Type B pancreatic cell (in vitro differentiated cells): ENCODE results near the gene KLHL10. TPM values are rescaled to one million over a fixed set of nuclear protein-coding genes. Genes with fewer than 3 reads are reported as not detected.

Experiments used
- DNase-seq: peaks from one replicate; pipeline ENCODE4 v3.0.0; 2021; ENCODE audit warnings: mixed read lengths; ENCODE audit not compliant: unreplicated experiment; ENCODE audit errors: extremely low spot score
- H3K27ac Mint-ChIP-seq: 2 replicates; pipeline ENCODE4 v1.8.0; 2021; ENCODE audit warnings: mild to moderate bottlenecking, mixed read lengths
- H3K27me3 Mint-ChIP-seq: 2 replicates; pipeline ENCODE4 v1.8.0; 2021; ENCODE audit warnings: mixed read lengths
- H3K36me3 Mint-ChIP-seq: 2 replicates; pipeline ENCODE4 v1.8.0; 2021; ENCODE audit warnings: mixed read lengths
- H3K4me1 Mint-ChIP-seq: one replicate; pipeline ENCODE4 v1.8.0; 2021; ENCODE audit warnings: mixed read lengths; ENCODE audit not compliant: unreplicated experiment
- H3K4me3 Mint-ChIP-seq: 2 replicates; pipeline ENCODE4 v1.8.0; 2021; ENCODE audit warnings: mild to moderate bottlenecking, mixed read lengths
- H3K9me3 Mint-ChIP-seq: 2 replicates; pipeline ENCODE4 v1.8.0; 2021; ENCODE audit warnings: mixed read lengths
- CTCF ChIP-seq: fragments of 200-600 bp; sonication (generic); conservative IDR thresholded peaks from 2 replicates; pipeline ENCODE4 v1.5.0; 2021; ENCODE audit warnings: antibody characterized with exemption, mild to moderate bottlenecking
- total RNA-seq: library from RNA; stranded (reverse); gene quantifications from 2 replicates; pipeline ENCODE4 v1.2.1, GENCODE V29; 2021; ENCODE audit warnings: low replicate concordance

Gene KLHL10
- total RNA-seq, 1 donor from 2014 or later = 0.24 TPM

DNA sequence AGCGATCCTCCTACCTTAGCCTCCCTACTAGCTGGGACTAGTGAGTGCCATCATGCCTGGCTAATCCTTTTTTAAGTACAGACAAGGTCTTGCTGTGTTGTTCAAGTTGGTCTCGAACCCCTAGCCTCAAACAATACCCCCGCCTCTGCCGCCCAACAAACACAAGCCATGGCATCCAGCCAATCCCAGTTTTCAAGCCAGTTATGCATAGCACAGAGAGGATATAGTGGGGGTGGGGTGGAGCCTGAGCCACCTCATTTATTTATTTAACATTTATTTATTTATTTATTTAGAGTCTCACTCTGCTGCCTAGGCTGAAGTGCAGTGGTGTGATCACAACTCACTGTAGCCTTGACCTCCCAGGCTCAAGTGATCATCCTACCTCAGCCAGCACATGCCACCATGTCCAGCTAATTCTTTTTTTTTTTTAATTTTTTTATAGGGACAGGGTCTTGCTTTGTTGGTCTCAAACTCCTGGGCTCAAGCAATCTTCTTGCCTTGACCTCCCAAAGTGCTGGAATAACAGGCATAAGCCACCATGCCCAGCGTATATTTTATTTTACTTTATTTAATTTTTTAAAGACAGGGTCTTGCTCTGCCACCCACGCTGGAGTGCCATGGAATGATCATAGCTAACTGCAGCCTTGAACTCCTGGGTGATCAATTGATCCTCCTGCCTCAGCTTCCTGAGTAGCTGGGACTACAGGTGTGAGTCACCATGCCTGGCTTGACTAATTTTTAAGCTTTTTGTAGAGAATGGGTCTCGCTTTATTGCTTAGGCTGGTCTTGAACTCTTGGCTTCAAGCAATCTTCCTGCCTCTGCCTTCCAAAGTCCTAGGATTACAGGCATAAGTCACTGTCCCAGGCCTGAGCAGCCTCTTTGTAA is 53.8 kb downstream of the KLHL10 start:
- Mint-ChIP-seq H3K36me3 (peaks cover 18% of the 10 kb centered on the region), H3K4me3 (no peak overlapping the region), H3K9me3 (no peaks in the 10 kb centered on the region), H3K4me1 (peaks cover 17% of the 10 kb centered on the region), H3K27ac (no peak overlapping the region), H3K27me3 (no peaks in the 10 kb centered on the region)
- no peak for DNase-seq
- no peak for TF ChIP-seq CTCF

DNA sequence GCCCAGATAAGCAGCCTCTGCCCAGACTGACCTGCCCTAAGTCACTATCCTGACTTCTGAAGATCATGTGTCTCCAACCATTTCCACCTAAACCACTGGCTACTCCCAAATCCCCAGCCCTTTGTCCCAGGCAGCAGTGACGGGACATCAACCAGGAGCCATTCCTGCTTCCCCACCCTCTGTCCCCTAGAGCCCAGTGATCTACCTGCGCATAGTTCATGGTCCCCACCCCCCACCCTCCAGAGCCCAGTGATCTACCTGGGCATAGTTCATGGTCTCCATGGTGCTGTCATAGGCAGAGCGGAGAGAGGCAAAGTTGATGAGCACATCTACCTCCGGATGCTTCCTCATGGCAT is 54.4 kb downstream of the KLHL10 start:
- no peaks in the 10 kb centered on the region for H3K9me3 Mint-ChIP-seq
- H3K27me3 Mint-ChIP-seq = no peaks in the 10 kb centered on the region

DNA sequence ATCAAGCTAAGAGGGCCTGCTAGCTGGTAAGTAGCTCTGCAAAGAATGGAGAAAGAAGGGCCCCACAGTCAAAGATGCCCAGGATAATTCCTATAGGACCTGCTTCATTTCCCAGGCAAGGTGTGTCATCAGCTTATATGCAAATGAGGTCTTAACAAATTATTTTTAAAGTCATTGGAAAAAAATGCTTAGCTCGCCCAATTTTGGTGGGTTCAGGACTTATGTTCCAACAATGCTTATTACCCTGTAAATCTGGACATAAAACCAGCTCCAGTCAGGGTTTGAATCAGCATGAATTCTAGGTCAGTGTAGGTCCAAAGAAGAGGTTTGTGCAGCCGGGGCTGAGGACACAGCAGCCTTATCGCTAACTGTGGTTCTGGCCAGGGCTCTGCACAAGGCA is 55.8 kb downstream of the KLHL10 start:
- no peak for DNase-seq
- Mint-ChIP-seq H3K4me1 (peaks cover 20% of the 10 kb centered on the region), H3K4me3 (no peak overlapping the region), H3K27me3 (no peaks in the 10 kb centered on the region), H3K27ac (no peak overlapping the region), H3K36me3 (peaks cover 18% of the 10 kb centered on the region), H3K9me3 (no peaks in the 10 kb centered on the region)
- TF ChIP-seq CTCF = no peak

More for the DNA sequence above, 54.4 kb downstream of the KLHL10 start:
- peaks cover 21% of the 10 kb centered on the region for H3K36me3 Mint-ChIP-seq
- peaks cover 20% of the 10 kb centered on the region for H3K4me1 Mint-ChIP-seq
- no peak overlapping the region for H3K27ac Mint-ChIP-seq
- no peak for DNase-seq
- no peak overlapping the region for H3K4me3 Mint-ChIP-seq
- TF ChIP-seq CTCF = no peak

GRCh38 chr17:41894791-41895331 is 57.2 kb downstream of the KLHL10 start:
- TF ChIP-seq CTCF = no peak
- Mint-ChIP-seq H3K27ac (peak overlapping the region; percentile 59), H3K4me1 (peaks cover 20% of the 10 kb centered on the region), H3K36me3 (peaks cover 22% of the 10 kb centered on the region), H3K27me3 (no peaks in the 10 kb centered on the region), H3K9me3 (no peaks in the 10 kb centered on the region), H3K4me3 (no peak overlapping the region)
- no peak for DNase-seq

DNA sequence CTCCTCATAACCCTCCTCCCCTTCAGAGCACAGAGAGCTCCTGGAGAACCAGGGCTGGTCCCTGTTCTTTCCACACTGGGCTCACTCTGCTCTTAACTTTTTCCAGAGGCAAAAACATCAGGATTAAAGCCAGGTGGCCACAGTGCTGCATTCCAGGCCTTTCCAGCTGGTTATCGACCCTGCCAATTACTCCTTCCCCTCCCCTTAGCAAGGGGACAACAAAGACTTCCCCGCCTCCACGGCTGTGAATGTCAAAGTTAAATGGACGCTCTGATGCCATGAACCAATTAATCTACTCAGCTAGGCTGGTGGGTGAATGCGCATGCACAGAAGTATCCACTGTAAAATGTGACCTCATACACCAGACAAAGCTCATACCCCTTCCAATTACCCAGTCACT is 58.0 kb downstream of the KLHL10 start:
- peak overlapping the region; percentile 59 for H3K27ac Mint-ChIP-seq
- no peak for DNase-seq
- H3K27me3 Mint-ChIP-seq = no peaks in the 10 kb centered on the region
- H3K4me1 Mint-ChIP-seq = peaks cover 20% of the 10 kb centered on the region
- TF ChIP-seq CTCF = no peak
- peak overlapping the region; percentile 28 for H3K4me3 Mint-ChIP-seq
- H3K9me3 Mint-ChIP-seq = no peaks in the 10 kb centered on the region
- H3K36me3 Mint-ChIP-seq = peaks cover 20% of the 10 kb centered on the region
